ENCODE data around the gene CPEB1.

GRCh38 chr15:82545002-82545401 is 102.2 kb downstream of the CPEB1 start:
- TF ChIP-seq EZH2phosphoT487 (conservative IDR thresholded peaks at IDR 0.05; ENCODE audit: low read length) (no peak), CTCF (IDR thresholded peaks at IDR 0.05; ENCODE audit: insufficient read depth, low read length, poor library complexity, severe bottlenecking) (no peak)

Data from SU-DHL-6 (cell line).